ENCODE measurements around the gene PLA2G12A. TPM values are rescaled to one million over a fixed set of nuclear protein-coding genes. Genes with fewer than 3 reads are reported as not detected.
"Not testable (repeated sequence)": the region's sequence is repeated elsewhere in the genome, so short reads cannot be mapped to it uniquely, and the experiment has no call there.

Gene PLA2G12A
- polyA plus RNA-seq, 1 donor: 85.4 TPM

GRCh38 chr4:109683621-109684253 lies 46.1 kb downstream of the PLA2G12A start:
- Histone ChIP-seq H3K9me3 (ENCODE audit: control insufficient read depth, low read depth, low read length) (peaks cover 9% of the 10 kb centered on the region), H3K4me3 (ENCODE audit: low read length) (no peak overlapping the region), H3K27ac (ENCODE audit: low read length) (no peak overlapping the region), H3K36me3 (ENCODE audit: control insufficient read depth, insufficient read depth, low read length) (peaks cover 10% of the 10 kb centered on the region), H3K27me3 (ENCODE audit: control insufficient read depth, insufficient read depth, low read length) (no peaks in the 10 kb centered on the region), H3K4me1 (ENCODE audit: control insufficient read depth, insufficient read depth, low read length) (no peaks in the 10 kb centered on the region)
- WGBS (ENCODE audit: insufficient coverage, low lambda C conversion rate): no CpG with 5 or more reads among the region's 6 CpGs
- DNase-seq: no peak

GRCh38 chr4:109682875-109683274 lies 47.0 kb downstream of the PLA2G12A start:
- Histone ChIP-seq H3K9me3 (ENCODE audit: control insufficient read depth, low read depth, low read length) (peaks cover 15% of the 10 kb centered on the region), H3K27ac (ENCODE audit: low read length) (no peak overlapping the region), H3K4me1 (ENCODE audit: control insufficient read depth, insufficient read depth, low read length) (no peaks in the 10 kb centered on the region), H3K27me3 (ENCODE audit: control insufficient read depth, insufficient read depth, low read length) (no peaks in the 10 kb centered on the region), H3K36me3 (ENCODE audit: control insufficient read depth, insufficient read depth, low read length) (peaks cover 9% of the 10 kb centered on the region), H3K4me3 (ENCODE audit: low read length) (no peak overlapping the region)
- no peak for DNase-seq
- WGBS (ENCODE audit: insufficient coverage, low lambda C conversion rate): no CpG with 5 or more reads among the region's 2 CpGs

- H3K27me3 ChIP-seq (ENCODE audit: control insufficient read depth, insufficient read depth, low read length); H3K4me3 ChIP-seq (ENCODE audit: low read length); DNase-seq; H3K4me1 ChIP-seq (ENCODE audit: control insufficient read depth, insufficient read depth, low read length); H3K27ac ChIP-seq (ENCODE audit: low read length); H3K36me3 ChIP-seq (ENCODE audit: control insufficient read depth, insufficient read depth, low read length): not testable (repeated sequence)
- no CpG with 5 or more reads among the region's 14 CpGs for WGBS (ENCODE audit: insufficient coverage, low lambda C conversion rate)
- H3K9me3 ChIP-seq (ENCODE audit: control insufficient read depth, low read depth, low read length): peaks cover 15% of the 10 kb centered on the region
Measured at GRCh38 chr4:109678925-109679324, 50.9 kb downstream of the PLA2G12A start.

GRCh38 chr4:109678472-109678871 lies 51.4 kb downstream of the PLA2G12A start:
- H3K4me1 ChIP-seq (ENCODE audit: control insufficient read depth, insufficient read depth, low read length); H3K4me3 ChIP-seq (ENCODE audit: low read length); H3K27me3 ChIP-seq (ENCODE audit: control insufficient read depth, insufficient read depth, low read length); H3K27ac ChIP-seq (ENCODE audit: low read length); H3K36me3 ChIP-seq (ENCODE audit: control insufficient read depth, insufficient read depth, low read length); DNase-seq: not testable (repeated sequence)
- peaks cover 15% of the 10 kb centered on the region for H3K9me3 ChIP-seq (ENCODE audit: control insufficient read depth, low read depth, low read length)
- WGBS (ENCODE audit: insufficient coverage, low lambda C conversion rate): no CpG with 5 or more reads among the region's 28 CpGs

GRCh38 chr4:109676886-109677285 lies 53.0 kb downstream of the PLA2G12A start:
- Histone ChIP-seq H3K4me3 (ENCODE audit: low read length) (no peak overlapping the region), H3K9me3 (ENCODE audit: control insufficient read depth, low read depth, low read length) (peaks cover 15% of the 10 kb centered on the region), H3K27ac (ENCODE audit: low read length) (no peak overlapping the region), H3K4me1 (ENCODE audit: control insufficient read depth, insufficient read depth, low read length) (no peaks in the 10 kb centered on the region), H3K36me3 (ENCODE audit: control insufficient read depth, insufficient read depth, low read length) (no peaks in the 10 kb centered on the region), H3K27me3 (ENCODE audit: control insufficient read depth, insufficient read depth, low read length) (no peaks in the 10 kb centered on the region)
- DNase-seq: no peak
- WGBS (ENCODE audit: insufficient coverage, low lambda C conversion rate): 100% methylated on average over 1 of the region's 1 CpG

- 100% methylated on average over 1 of the region's 1 CpG for WGBS (ENCODE audit: insufficient coverage, low lambda C conversion rate)
- Histone ChIP-seq H3K27me3 (ENCODE audit: control insufficient read depth, insufficient read depth, low read length) (no peaks in the 10 kb centered on the region), H3K4me3 (ENCODE audit: low read length) (no peak overlapping the region), H3K9me3 (ENCODE audit: control insufficient read depth, low read depth, low read length) (peaks cover 18% of the 10 kb centered on the region), H3K4me1 (ENCODE audit: control insufficient read depth, insufficient read depth, low read length) (no peaks in the 10 kb centered on the region), H3K36me3 (ENCODE audit: control insufficient read depth, insufficient read depth, low read length) (no peaks in the 10 kb centered on the region), H3K27ac (ENCODE audit: low read length) (no peak overlapping the region)
- no peak for DNase-seq
Measured at GRCh38 chr4:109675843-109676242, 54.0 kb downstream of the PLA2G12A start.

- WGBS (ENCODE audit: insufficient coverage, low lambda C conversion rate): no CpG with 5 or more reads among the region's 3 CpGs
Measured at GRCh38 chr4:109675181-109675580, 54.7 kb downstream of the PLA2G12A start.

GRCh38 chr4:109673303-109673702 lies 56.6 kb downstream of the PLA2G12A start:
- no peak for DNase-seq
- Histone ChIP-seq H3K9me3 (ENCODE audit: control insufficient read depth, low read depth, low read length) (peaks cover 7% of the 10 kb centered on the region), H3K27ac (ENCODE audit: low read length) (no peak overlapping the region), H3K4me1 (ENCODE audit: control insufficient read depth, insufficient read depth, low read length) (no peaks in the 10 kb centered on the region), H3K36me3 (ENCODE audit: control insufficient read depth, insufficient read depth, low read length) (no peaks in the 10 kb centered on the region), H3K27me3 (ENCODE audit: control insufficient read depth, insufficient read depth, low read length) (no peaks in the 10 kb centered on the region), H3K4me3 (ENCODE audit: low read length) (no peak overlapping the region)
- no CpG with 5 or more reads among the region's 1 CpG for WGBS (ENCODE audit: insufficient coverage, low lambda C conversion rate)

More at GRCh38 chr4:109675181-109675580, 54.7 kb downstream of the PLA2G12A start:
- no peak for DNase-seq
- Histone ChIP-seq H3K9me3 (ENCODE audit: control insufficient read depth, low read depth, low read length) (peaks cover 21% of the 10 kb centered on the region), H3K27ac (ENCODE audit: low read length) (no peak overlapping the region), H3K36me3 (ENCODE audit: control insufficient read depth, insufficient read depth, low read length) (no peaks in the 10 kb centered on the region), H3K27me3 (ENCODE audit: control insufficient read depth, insufficient read depth, low read length) (no peaks in the 10 kb centered on the region), H3K4me1 (ENCODE audit: control insufficient read depth, insufficient read depth, low read length) (no peaks in the 10 kb centered on the region), H3K4me3 (ENCODE audit: low read length) (no peak overlapping the region)

GRCh38 chr4:109672169-109672930 lies 57.5 kb downstream of the PLA2G12A start:
- Histone ChIP-seq H3K27me3 (ENCODE audit: control insufficient read depth, insufficient read depth, low read length) (no peaks in the 10 kb centered on the region), H3K4me1 (ENCODE audit: control insufficient read depth, insufficient read depth, low read length) (no peaks in the 10 kb centered on the region), H3K36me3 (ENCODE audit: control insufficient read depth, insufficient read depth, low read length) (no peaks in the 10 kb centered on the region), H3K9me3 (ENCODE audit: control insufficient read depth, low read depth, low read length) (peaks cover 5% of the 10 kb centered on the region), H3K4me3 (ENCODE audit: low read length) (no peak overlapping the region), H3K27ac (ENCODE audit: low read length) (no peak overlapping the region)
- no peak for DNase-seq

- Histone ChIP-seq H3K27me3 (ENCODE audit: control insufficient read depth, insufficient read depth, low read length) (no peaks in the 10 kb centered on the region), H3K36me3 (ENCODE audit: control insufficient read depth, insufficient read depth, low read length) (no peaks in the 10 kb centered on the region), H3K4me1 (ENCODE audit: control insufficient read depth, insufficient read depth, low read length) (no peaks in the 10 kb centered on the region), H3K9me3 (ENCODE audit: control insufficient read depth, low read depth, low read length) (peaks cover 5% of the 10 kb centered on the region), H3K4me3 (ENCODE audit: low read length) (no peak overlapping the region), H3K27ac (ENCODE audit: low read length) (no peak overlapping the region)
- DNase-seq: no peak
Measured at GRCh38 chr4:109671350-109671749, 58.5 kb downstream of the PLA2G12A start.

Measured in large intestine (tissue), 3 donors.